ENCODE results near the gene DNAI2.
"Not testable (repeated sequence)": the region's sequence is repeated elsewhere in the genome, so short reads cannot be mapped to it uniquely, and the experiment has no call there.

DNAI2 gene

GRCh38 chr17:74262601-74263000 is 11.4 kb upstream of the DNAI2 start:
- DNase-seq (ENCODE audit: low read depth in 2 of 2): no peak
- TF ChIP-seq CTCF (IDR thresholded peaks at IDR 0.05; ENCODE audit: low read depth, low read length): no peak
- H3K4me3 ChIP-seq (replicated peaks in 1 of 2; ENCODE audit: low read depth in 2 of 2, low read length in 2 of 2): no peak overlapping the region

GRCh38 chr17:74267054-74267453 is 7.0 kb upstream of the DNAI2 start:
- not testable (repeated sequence) for H3K4me3 ChIP-seq (replicated peaks in 1 of 2; ENCODE audit: low read depth in 2 of 2, low read length in 2 of 2); DNase-seq (ENCODE audit: low read depth in 2 of 2)

- no peak for DNase-seq (ENCODE audit: low read depth in 2 of 2)
- no peak for TF ChIP-seq CTCF (IDR thresholded peaks at IDR 0.05; ENCODE audit: low read depth, low read length)
- H3K4me3 ChIP-seq (replicated peaks in 1 of 2; ENCODE audit: low read depth in 2 of 2, low read length in 2 of 2): no peak overlapping the region
Observed at GRCh38 chr17:74267579-74267978, 6.5 kb upstream of the DNAI2 start.

GRCh38 chr17:74267987-74268499 is 6.0 kb upstream of the DNAI2 start:
- H3K4me3 ChIP-seq (replicated peaks in 1 of 2; ENCODE audit: low read depth in 2 of 2, low read length in 2 of 2): no peak overlapping the region
- TF ChIP-seq CTCF (IDR thresholded peaks at IDR 0.05; ENCODE audit: low read depth, low read length): no peak
- DNase-seq (ENCODE audit: low read depth in 2 of 2): no peak

GRCh38 chr17:74268558-74268957 is 5.5 kb upstream of the DNAI2 start:
- no peak overlapping the region for H3K4me3 ChIP-seq (replicated peaks in 1 of 2; ENCODE audit: low read depth in 2 of 2, low read length in 2 of 2)
- DNase-seq (ENCODE audit: low read depth in 2 of 2): peak in 1 of 2 donors; percentile 11
- no peak for TF ChIP-seq CTCF (IDR thresholded peaks at IDR 0.05; ENCODE audit: low read depth, low read length)

GRCh38 chr17:74270333-74270732 is 3.7 kb upstream of the DNAI2 start:
- no peak for TF ChIP-seq CTCF (IDR thresholded peaks at IDR 0.05; ENCODE audit: low read depth, low read length)
- peak in 1 of 2 donors; percentile 21 for DNase-seq (ENCODE audit: low read depth in 2 of 2)
- H3K4me3 ChIP-seq (replicated peaks in 1 of 2; ENCODE audit: low read depth in 2 of 2, low read length in 2 of 2): no peak overlapping the region

GRCh38 chr17:74271281-74271680 is 2.8 kb upstream of the DNAI2 start:
- no peak for DNase-seq (ENCODE audit: low read depth in 2 of 2)
- TF ChIP-seq CTCF (IDR thresholded peaks at IDR 0.05; ENCODE audit: low read depth, low read length): no peak
- no peak overlapping the region for H3K4me3 ChIP-seq (replicated peaks in 1 of 2; ENCODE audit: low read depth in 2 of 2, low read length in 2 of 2)

Data from cardiac fibroblast (primary cell).